HG02852 (cell line): ENCODE results near the gene DPH3.

Experiments
- ATAC-seq: cut with Tn5 transposase; IDR thresholded peaks from one replicate; pipeline ENCODE4 v1.9.1; 2021; ENCODE audit warnings: mild to moderate bottlenecking, moderate library complexity; ENCODE audit not compliant: unreplicated experiment

DPH3 gene

DNA sequence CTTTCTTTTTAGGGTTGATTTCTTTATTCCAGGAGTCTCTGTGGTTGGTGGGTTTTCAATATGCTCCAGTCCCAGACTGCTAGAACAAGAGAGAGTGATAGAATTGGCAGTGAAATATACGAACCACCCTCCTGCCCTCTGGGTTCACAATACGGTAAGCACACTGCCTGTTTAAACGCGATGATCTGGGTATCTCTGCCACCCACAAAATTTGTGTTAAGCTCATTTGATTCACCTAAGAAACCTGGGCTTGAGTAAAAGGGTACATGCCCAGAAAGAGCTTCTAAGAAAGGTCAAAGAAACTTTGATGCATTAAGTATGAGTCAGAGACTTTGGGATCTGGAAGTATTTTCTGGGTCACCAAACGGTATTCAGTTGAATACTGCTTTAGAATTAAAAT is 30.1 kb upstream of the DPH3 start:
- ATAC-seq = no peak

DNA sequence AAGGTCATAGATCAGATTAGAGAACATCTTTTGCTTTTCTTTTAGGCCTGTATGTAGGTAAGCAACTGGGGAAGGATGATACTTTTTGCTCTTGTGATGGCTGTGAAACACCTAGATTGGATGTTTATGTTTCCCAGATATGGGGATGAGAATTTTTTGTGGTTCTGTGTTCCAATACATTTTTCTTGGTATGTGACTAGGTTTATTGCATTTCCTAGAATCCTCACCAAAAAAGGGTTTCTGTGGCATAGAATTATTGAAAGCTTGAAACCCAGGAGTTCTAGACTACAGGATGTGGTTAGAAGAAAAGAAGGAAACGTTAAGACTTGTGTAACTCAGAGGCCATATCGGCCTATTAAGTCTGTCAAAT is 26.1 kb upstream of the DPH3 start:
- no peak for ATAC-seq

DNA sequence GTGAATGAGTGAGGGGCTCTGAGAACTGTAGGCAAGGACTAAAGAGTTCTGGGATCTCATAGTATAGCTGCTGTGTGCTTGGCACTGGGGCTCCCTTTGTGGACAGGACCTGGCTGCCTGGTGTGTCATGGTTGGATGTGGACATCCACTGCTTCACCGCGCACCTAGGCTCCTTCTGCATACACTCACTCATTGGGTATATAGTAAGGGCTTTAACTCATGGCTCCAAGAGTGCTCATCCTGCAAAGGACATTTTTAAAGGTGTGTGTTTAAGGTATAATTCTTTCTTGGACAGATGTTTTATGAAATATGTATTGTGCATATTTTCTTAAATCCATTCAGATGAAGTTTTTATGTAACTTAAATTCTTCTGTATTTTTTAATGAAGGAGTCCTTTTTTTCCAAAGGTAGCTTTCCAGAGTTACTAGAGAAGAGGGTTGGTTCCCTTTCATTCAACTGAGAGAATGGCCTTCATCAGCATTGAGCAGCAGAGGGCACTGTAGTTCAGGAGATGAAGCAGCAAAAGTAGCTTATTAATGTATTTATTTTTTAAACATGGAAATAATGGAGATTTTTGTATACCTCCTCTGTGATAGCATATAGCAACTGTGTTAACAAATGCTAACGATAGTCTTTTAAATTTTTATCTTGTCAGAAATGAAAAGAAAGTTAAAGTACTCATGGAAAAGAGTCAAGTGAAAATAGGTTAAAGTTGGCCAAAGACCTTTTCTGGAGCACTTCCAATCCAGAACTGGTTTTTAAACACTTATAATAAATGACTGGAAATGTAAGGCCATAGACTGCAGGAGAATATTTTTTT is 25.5 kb upstream of the DPH3 start:
- no peak for ATAC-seq

DNA sequence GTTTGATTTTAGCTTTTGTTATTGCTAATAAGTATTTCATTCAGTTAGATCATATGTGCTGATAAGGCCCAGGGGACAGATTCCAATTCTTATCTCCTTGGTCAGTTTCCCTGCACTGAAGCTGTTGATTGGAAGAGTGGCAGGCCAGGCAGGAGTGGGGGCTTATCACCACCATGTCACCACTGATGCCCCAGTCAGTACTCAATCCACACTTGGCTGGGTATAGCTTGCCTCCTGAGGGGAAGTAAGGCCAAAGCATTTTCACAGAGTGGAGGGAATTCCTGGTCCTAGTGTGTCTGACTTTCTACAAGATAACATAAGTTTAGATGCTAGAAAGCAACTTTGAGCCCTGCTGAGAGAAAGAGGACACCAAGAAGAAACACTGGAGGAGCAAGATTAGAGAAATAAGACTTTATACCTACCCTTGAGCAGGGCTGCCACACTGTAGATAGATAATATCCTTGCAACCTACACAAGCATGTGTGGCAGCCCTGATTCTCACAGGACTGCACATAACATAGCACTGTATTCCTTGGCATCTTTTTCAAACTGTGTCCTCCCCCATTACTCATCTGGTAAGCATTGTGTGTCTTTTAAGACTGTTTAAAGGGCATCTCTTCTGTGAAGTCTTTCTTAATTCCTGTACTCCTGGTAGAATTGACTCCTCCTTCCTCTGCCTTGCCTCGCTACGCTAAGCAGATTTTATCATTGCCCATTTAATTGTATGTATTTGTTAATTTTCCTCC is 24.6 kb upstream of the DPH3 start:
- no peak for ATAC-seq

DNA sequence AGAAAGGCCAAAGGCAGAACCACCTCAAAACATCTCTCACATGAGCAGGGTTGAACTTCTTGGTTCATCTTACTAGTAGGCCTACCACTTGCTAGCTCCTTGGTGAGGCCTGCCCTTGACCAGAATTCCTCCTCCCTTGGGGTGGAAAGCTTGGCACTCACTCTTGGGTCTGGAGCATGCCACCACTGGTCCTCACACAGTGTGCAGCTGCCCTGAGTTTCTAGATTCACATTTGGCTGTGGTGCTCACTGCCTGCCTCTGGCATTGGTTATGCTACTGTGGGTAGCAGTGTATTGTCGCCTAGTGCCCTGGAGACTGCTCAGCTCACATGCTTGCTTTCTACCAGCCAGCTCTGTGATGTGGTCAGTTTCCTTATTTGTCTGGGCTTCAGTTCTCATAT is 23.9 kb upstream of the DPH3 start:
- ATAC-seq = no peak

DNA sequence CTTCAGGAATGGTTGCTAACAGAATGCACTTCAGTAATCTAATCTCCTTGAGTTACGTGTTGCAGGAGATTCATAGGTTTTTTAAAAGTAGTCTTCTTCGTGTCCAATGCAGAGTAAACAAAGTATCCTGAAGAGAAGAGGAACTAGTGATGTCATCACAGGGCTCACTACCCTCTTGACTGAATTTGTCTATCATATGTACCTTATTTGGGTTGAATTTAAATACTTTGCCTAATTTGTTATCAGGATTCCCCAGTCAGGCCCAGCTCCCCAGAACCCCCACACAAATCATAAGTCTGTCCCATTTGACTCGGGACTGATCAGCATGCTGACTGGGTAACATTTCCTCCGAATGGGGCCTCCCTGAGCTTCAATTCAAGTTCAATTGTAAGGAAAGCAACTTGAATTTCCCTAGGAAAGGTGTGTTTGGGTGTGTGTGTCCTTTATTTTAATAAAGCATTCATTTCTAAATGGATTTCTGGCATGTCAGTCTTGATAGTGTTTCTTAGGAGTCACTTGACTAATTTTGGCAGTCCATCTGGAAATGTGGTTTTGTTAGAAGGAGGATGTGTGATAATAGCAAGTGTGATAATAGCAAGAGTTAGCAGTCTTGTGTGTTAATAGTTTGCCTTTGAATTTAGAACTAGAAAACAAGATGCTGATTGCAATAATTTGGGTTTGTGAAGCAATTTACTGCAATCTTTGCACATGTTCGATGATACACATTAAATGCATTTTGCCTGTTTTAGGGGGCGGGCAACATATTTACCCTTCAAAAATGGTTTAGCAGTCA is 22.2 kb upstream of the DPH3 start:
- peak; percentile 23 for ATAC-seq

DNA sequence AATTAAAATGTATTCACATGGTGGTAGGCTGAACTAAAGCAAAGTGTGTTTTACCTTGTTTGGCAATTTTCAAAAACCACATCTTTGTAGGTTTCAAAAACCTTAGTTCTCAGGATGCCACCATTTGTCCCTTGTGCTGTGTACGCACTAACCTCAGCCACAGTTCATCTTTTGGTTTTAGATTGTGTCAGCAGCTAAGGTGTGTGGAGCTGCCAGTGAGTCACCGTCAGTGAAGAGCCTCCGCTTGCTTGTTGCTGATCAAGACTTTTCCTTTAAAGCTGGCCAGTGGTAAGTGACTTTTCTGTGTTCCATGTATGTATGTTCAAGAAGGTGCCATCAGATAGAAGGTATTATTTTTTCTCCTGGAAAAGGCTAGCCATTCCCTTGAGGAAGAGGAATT is 21.4 kb upstream of the DPH3 start:
- ATAC-seq = peak; percentile 89

DNA sequence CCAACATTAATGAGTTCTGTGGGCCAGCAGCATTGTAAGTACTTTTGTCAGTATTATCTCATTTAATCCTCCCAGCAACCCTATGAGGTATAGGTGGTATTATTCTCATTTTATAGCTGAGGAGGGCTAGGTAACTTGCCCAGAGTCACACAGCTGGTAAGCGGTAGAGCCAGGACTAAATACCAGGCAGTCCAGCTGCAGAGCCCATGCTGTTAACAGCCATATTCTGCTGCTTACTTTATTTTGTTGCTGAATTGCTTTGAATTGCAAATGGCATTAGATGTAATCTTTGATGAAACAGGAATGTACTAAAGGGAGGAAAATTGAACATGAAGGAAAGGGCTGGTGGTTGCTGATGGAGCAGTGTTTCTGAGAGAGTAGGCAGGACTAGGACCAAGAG is 19.9 kb upstream of the DPH3 start:
- no peak for ATAC-seq

DNA sequence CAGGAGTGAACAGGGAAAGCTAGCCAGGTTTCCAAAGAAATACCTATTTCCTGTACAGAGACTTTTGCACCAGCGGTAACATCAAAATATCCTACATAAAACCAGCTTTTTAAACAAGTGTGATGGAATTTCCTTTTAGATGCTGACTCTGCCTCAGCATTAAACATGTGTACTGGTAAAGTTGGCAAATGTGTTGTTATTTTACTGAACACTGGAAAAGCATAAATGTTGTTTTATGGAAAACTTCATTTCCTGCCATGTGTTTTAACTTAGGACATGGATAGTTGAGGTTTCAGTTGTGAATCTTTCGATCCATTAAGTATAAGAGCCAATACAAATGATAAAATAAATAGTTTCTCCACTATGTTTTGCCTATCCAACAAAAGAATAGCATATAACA is 15.9 kb upstream of the DPH3 start:
- ATAC-seq = no peak

DNA sequence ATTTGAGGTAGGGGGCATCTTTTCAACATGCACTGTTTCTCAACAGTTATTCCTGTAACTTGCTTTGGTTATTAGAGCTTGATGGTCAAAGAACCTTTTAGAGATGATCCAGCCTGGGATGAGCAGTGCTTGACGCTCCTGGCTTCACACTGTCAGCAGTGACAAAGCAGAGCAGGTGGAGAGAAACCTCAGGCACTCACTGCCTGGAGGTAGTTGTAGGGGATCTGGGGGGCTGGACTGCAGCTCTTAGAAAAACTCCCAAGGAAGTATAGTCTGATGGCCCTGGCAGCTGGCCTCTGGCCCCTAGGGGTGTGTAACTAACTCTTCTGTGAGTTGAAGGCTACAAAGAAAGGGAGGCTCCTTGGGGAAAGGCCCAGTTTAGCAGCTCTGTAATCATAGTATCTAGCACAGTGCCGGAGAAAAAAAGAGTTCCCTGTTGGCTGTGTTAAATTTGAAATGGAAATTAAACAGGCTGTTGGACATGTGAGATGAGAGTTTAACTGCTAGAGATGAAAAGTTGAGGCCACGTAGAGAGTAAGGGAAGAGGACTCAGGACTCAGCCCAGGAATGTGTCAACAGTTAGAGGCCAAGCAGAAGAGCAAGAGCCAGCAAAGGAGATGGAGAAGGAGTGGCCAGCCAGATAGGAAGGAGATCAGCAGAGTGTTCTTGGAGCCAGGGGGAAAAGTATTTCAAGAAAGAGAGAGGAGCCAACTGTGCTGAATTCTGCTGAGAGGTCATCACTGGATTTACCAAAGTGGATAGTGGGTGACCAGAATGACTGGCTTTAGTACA is 14.5 kb upstream of the DPH3 start:
- ATAC-seq = no peak

DNA sequence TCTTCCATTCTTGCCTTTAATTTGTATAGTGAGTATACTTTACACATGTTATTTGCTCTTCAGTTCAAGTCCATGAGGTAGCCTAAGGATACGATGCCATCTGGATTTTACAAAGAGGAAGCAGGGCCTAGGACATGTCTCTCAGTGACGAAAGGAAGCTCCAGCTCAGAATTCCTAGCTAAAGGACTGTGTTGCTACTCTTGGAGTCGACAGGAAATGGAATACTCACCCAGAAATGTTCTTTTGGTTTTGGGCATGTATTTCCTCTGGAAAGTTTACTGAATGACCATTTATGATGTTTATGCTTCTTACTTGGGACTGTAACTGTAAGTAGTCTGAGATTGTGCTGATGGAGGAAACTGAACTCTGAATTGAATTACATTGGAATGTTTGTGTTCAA is 12.7 kb upstream of the DPH3 start:
- ATAC-seq = no peak

DNA sequence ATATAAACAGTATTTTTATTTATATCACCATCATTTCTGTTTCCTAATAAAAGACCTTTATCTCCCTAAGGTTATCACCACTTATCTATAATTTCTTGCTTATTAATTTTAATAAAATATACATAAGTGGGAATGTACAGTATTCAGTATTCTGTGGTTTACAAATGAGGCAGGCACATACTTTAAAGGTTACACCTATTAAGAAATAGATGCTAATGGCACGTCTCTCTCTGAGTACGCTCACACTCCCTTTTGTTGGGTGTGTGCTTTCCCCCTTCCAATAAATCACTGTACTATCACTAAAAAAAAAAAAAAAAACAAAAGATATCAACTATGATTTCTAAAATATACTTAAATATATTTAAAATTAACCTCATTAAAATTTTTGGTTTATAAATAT is 9.1 kb upstream of the DPH3 start:
- ATAC-seq = no peak

DNA sequence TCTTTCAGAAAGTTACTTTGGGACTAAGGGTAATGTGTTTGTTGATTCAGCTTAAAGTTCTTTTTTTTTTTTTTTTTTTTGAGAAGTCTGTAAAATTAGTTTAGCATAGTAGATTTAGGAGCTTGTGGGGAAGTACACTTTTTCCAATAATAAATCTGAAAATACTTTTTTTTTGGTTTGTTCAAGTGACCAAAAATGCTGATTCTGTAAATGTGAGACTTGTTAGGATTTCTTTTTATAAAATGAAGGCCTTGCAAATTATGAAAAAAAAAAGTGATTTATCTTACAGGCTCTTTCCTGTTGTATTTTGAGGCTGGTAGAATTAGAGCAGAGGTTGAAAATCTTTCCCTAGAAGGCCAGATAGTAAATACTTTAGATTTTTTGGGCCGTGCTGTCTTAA is 7.8 kb upstream of the DPH3 start:
- ATAC-seq = no peak

DNA sequence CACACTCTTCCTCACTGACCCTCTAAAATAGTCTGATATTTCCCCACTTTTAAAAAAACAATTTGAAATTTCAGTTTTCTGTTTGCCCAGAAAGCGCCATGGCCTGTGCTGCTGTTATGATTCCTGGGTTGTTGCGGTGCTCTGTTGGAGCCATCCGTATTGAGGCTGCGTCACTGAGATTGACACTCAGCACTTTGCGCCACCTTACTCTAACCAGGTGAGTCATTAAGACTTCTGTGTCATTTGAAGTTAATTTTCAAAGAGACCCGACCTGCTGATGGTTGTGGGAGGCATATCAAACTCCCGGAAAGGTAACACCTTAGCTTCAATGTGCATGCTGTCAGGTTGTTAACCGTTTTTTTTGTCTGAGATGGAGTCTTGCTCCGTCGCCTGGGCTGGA is 6.1 kb upstream of the DPH3 start:
- ATAC-seq = no peak

DNA sequence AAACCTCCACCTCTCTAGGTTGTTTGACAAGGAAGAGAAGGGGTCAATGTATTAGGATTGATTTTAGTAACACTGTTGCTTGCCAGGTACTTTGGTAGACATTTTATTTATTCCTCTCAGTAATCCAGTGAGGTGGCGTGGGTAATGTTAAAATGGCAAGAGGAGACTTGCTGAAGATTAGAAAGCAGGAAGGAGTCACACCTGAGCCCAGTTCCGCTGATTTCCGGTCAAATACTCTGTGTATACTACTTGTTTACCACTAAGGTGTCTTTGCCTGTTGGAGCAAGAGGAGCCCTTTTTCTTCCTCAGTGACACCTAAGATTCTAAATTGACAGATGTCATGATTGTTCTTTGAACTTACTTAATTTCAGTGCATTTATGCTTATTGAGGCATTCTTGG is 2.0 kb upstream of the DPH3 start:
- ATAC-seq = no peak

DNA sequence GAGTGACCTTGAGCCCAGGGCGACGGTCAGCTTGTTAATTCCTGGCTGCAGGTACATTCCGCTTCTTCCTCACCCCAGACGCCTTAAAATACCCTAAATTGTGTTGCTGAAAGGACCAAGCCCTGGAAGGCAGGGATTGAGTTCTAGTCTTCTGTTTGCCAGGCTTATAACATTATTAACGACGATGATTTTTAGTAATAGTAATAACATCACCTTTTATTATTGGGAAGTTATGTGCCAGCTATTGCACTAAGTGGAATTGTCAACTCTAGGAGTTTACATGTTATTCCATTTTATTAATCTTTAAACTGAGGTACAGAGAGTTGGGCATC is 678 bp upstream of the DPH3 start:
- ATAC-seq = no peak

DNA sequence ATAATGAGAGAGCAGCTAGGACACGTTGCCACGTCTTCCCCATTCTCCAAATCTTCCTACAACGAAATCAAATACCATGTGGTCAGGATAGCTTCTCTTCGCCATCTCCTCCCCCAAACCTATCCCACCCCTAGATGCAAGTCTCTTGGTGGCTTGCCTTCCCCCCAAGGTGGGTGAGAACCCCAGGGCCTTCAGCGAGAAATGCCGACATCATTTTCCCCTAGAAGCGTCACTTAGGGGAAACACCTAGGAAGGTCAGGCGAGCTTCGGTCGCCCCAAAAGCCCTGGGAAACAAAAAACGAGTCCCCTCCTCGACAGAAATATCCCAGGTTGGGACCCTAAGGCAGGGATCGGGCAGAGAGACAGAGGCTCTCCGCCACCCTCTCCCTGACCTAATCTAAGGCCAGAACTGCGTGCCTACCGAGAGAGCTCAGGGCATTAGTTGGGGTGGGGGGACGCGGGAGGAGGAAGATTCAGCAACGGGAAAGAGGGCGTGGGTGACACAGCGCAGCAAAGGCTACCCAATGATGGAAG is 502 bp downstream of the DPH3 start:
- ATAC-seq = peak; percentile 1

DNA sequence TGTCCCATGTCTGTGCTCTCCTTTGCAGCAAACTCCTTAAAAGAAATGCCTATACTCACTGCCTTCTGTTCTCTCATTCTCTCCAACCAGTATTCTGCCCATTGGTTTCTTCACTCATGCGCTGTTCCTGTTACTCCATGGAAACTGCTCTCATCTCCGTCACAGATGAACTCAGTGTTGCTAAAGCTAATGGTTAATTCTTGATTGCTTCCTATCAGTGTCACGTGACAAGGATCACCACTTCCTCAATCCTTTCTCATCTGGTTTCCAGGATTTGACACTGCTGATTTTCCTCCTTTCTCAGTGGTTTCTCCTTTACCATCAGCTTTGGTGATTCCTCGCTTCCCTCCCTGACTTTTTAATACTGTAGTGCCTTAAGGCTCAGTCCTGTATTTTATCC is 2.6 kb downstream of the DPH3 start:
- ATAC-seq = no peak

DNA sequence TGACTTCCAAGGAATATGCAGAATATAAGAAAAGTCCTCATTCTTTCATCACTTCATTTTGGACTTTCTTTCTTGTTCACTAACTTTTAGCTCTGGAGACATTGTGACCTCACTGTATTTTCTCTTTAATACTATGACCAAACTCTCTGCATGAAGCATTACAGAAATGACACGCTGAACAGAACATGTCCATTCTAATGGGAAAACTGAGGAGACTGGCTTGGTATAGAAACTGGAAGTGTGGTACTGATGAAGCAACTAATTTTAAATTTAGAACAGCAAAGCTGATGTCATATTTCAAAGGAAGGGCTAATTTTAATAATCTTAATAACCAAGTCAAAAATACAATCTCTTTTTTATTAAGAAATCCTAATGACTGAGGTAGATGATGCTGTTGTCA is 4.7 kb downstream of the DPH3 start:
- no peak for ATAC-seq

DNA sequence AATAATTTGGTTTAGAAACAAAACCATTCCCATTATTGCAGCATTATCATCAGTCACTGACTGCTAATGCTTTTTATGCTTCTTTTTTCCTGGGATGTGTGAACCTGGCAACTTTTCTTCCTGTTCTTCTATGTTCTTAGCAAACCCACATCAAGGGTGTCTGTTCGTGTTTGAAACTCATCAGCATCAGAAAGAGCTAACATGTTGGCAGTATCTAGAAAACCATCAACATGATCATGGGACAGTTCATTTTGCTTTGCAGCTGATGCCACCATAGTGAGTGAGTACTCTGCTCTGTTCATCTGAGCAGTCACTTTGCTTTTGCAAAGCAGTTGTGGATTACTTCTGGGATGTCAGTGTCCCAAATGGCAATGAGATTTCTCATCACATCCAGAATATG is 5.9 kb downstream of the DPH3 start:
- no peak for ATAC-seq

DNA sequence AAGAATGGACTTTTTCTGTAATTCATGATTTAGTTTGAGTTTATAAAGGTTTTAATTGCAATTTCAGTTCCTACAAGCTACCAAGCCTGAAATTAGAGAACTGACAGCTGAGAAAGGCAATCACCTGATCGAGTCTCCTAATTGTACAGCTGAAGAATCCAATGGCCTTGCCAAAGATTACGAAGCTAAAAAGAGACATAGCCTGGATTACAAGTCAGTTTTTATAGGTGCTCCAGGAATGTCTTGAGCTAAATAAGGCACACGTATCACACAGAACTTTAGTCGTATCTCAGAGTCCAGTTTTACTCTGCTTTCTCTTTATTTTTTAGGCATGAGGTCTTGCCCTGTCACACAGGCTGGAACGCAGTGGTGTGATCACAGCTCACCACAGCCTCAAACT is 6.6 kb downstream of the DPH3 start:
- ATAC-seq = no peak
